ENCODE results near the gene CD44.

Gene CD44

DNA sequence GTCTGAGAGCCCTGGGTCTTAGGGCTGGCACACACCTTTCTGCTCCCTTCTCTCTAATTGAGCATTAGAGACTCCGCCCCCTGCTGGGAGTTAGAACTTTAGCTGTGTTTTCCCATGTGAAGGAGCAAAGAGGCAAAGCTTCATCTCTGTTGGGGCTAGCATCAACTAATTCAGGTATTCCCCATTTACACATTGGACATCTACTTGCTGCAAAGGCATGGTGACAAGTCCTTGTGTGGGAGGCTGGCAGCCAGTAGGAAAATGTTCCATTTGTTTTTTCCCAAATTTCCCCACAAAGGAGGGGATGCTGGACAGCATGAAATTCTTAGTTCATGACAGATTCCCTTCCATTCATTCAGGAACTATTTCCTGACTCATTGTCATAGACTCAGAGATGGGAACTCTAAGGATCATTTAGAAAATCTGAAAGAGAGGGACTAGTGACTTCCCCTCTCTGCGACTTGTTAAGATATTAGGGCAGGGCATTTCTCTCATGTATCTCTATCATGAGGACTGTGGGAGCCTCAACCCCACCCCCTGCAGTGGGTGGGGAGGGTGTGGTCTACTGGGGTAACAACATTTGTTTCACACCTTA lies 3.6 kb downstream of the CD44 start:
- H3K4me1 ChIP-seq (ENCODE audit: insufficient read depth, low read length) = peaks cover 53% of the 10 kb centered on the region
- peaks cover 5% of the 10 kb centered on the region for H3K36me3 ChIP-seq (ENCODE audit: insufficient read depth, low read length)
- H3K4me3 ChIP-seq (ENCODE audit: low read depth in 1 of 2, low read length in 2 of 2) = no peak overlapping the region
- no peaks in the 10 kb centered on the region for H3K27me3 ChIP-seq (ENCODE audit: control insufficient read depth in 1 of 2, insufficient read depth in 2 of 2, low read length in 2 of 2)
- H3K9ac ChIP-seq (ENCODE audit: low read length) = no peak overlapping the region
- H3K27ac ChIP-seq (ENCODE audit: low read depth, low read length) = no peak overlapping the region
- H3K9me3 ChIP-seq (ENCODE audit: low read length) = no peaks in the 10 kb centered on the region

DNA sequence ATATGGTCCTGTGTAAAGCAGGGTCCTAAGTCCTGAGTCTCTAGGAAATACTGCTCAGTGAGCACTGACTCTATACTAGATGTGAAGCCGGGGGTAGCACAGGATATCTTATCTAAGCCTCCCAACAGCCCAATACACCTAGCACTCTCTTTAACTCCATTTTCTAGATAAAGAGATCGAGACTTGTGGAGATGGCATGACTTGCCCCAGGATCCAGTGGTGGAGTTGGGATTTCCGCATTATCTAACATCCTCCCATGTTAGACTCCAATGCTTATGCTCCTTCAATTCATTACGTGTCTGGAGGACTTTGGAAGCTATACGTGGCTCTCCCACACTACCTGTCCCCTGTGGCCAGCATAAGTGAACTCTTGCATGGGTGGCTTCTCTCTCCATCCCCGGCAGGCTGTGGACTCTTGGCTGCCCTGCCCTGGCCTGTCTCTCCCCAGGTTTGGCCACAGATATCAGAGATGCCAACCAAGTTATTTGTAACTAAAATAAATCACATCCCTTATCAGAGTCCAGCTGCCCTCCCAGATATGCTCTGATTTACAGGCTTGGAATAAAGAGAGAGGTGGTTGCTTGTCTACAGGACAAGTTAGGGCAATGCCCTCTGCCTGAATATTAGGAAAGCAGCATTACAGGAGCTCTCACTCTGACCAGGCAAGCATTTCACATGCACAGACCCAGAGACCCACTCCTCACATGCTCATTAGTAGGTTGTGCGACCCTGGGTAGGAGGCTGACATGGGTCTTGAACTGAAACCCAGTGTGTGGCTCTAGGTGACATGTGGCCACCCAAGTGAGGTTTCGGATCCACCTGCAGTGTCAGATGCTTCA lies 4.5 kb downstream of the CD44 start:
- no peaks in the 10 kb centered on the region for H3K9me3 ChIP-seq (ENCODE audit: low read length)
- peaks cover 5% of the 10 kb centered on the region for H3K36me3 ChIP-seq (ENCODE audit: insufficient read depth, low read length)
- H3K27ac ChIP-seq (ENCODE audit: low read depth, low read length) = peak overlapping the region; percentile 24
- peak overlapping the region in 1 of 2 donors; percentile 4 for H3K4me3 ChIP-seq (ENCODE audit: low read depth in 1 of 2, low read length in 2 of 2)
- no peak overlapping the region for H3K9ac ChIP-seq (ENCODE audit: low read length)
- H3K4me1 ChIP-seq (ENCODE audit: insufficient read depth, low read length) = peaks cover 50% of the 10 kb centered on the region
- H3K27me3 ChIP-seq (ENCODE audit: control insufficient read depth in 1 of 2, insufficient read depth in 2 of 2, low read length in 2 of 2) = no peaks in the 10 kb centered on the region

GRCh38 chr11:35144136-35144741 lies 5.3 kb downstream of the CD44 start:
- H3K4me3 ChIP-seq (ENCODE audit: low read depth in 1 of 2, low read length in 2 of 2) = peak overlapping the region in 1 of 2 donors; percentile 4

GRCh38 chr11:35144806-35145205 lies 5.8 kb downstream of the CD44 start:
- Histone ChIP-seq H3K4me3 (ENCODE audit: low read depth in 1 of 2, low read length in 2 of 2) (no peak overlapping the region), H3K36me3 (ENCODE audit: insufficient read depth, low read length) (peaks cover 5% of the 10 kb centered on the region), H3K9ac (ENCODE audit: low read length) (no peak overlapping the region), H3K27ac (ENCODE audit: low read depth, low read length) (no peak overlapping the region), H3K27me3 (ENCODE audit: control insufficient read depth in 1 of 2, insufficient read depth in 2 of 2, low read length in 2 of 2) (no peaks in the 10 kb centered on the region), H3K4me1 (ENCODE audit: insufficient read depth, low read length) (peaks cover 61% of the 10 kb centered on the region), H3K9me3 (ENCODE audit: low read length) (no peaks in the 10 kb centered on the region)

More at GRCh38 chr11:35144136-35144741, 5.3 kb downstream of the CD44 start:
- H3K27ac ChIP-seq (ENCODE audit: low read depth, low read length) = no peak overlapping the region
- peaks cover 5% of the 10 kb centered on the region for H3K36me3 ChIP-seq (ENCODE audit: insufficient read depth, low read length)
- H3K27me3 ChIP-seq (ENCODE audit: control insufficient read depth in 1 of 2, insufficient read depth in 2 of 2, low read length in 2 of 2) = no peaks in the 10 kb centered on the region
- H3K9ac ChIP-seq (ENCODE audit: low read length) = no peak overlapping the region
- H3K9me3 ChIP-seq (ENCODE audit: low read length) = no peaks in the 10 kb centered on the region
- H3K4me1 ChIP-seq (ENCODE audit: insufficient read depth, low read length) = peaks cover 56% of the 10 kb centered on the region

- no peak overlapping the region for H3K27ac ChIP-seq (ENCODE audit: low read depth, low read length)
- H3K9me3 ChIP-seq (ENCODE audit: low read length) = no peaks in the 10 kb centered on the region
- H3K27me3 ChIP-seq (ENCODE audit: control insufficient read depth in 1 of 2, insufficient read depth in 2 of 2, low read length in 2 of 2) = no peaks in the 10 kb centered on the region
- peaks cover 5% of the 10 kb centered on the region for H3K36me3 ChIP-seq (ENCODE audit: insufficient read depth, low read length)
- H3K4me3 ChIP-seq (ENCODE audit: low read depth in 1 of 2, low read length in 2 of 2) = no peak overlapping the region
- H3K4me1 ChIP-seq (ENCODE audit: insufficient read depth, low read length) = peaks cover 61% of the 10 kb centered on the region
- no peak overlapping the region for H3K9ac ChIP-seq (ENCODE audit: low read length)
These were observed 6.3 kb downstream of the CD44 start for GRCh38 chr11:35145271-35145670.

- Histone ChIP-seq H3K9ac (ENCODE audit: low read length) (no peak overlapping the region), H3K4me1 (ENCODE audit: insufficient read depth, low read length) (peaks cover 53% of the 10 kb centered on the region), H3K27ac (ENCODE audit: low read depth, low read length) (no peak overlapping the region), H3K27me3 (ENCODE audit: control insufficient read depth in 1 of 2, insufficient read depth in 2 of 2, low read length in 2 of 2) (no peaks in the 10 kb centered on the region), H3K9me3 (ENCODE audit: low read length) (no peaks in the 10 kb centered on the region), H3K4me3 (ENCODE audit: low read depth in 1 of 2, low read length in 2 of 2) (no peak overlapping the region), H3K36me3 (ENCODE audit: insufficient read depth, low read length) (peaks cover 5% of the 10 kb centered on the region)
These were observed 7.1 kb downstream of the CD44 start for GRCh38 chr11:35146074-35146521.

DNA sequence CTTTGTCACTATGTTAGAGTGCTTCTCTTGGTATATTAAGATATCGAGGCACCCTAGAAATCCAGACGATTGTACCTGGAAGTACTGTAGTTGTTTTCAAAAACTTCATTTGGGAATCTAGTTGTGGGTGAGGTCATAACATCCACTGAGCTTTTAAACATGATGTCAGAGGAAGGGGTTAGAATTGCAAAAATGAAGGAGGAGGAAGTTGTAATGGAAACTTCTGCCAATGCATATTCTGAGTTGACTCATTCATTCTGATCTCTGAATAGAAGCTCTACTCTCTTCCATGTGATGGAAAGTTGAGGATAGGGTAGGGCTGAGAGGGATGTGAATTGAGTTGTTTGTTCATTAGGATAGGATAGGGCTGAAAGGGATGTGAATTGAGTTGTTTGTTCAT lies 7.7 kb downstream of the CD44 start:
- no peak overlapping the region for H3K4me3 ChIP-seq (ENCODE audit: low read depth in 1 of 2, low read length in 2 of 2)
- peaks cover 48% of the 10 kb centered on the region for H3K4me1 ChIP-seq (ENCODE audit: insufficient read depth, low read length)
- H3K36me3 ChIP-seq (ENCODE audit: insufficient read depth, low read length) = peaks cover 6% of the 10 kb centered on the region
- no peaks in the 10 kb centered on the region for H3K9me3 ChIP-seq (ENCODE audit: low read length)
- H3K27ac ChIP-seq (ENCODE audit: low read depth, low read length) = no peak overlapping the region
- no peaks in the 10 kb centered on the region for H3K27me3 ChIP-seq (ENCODE audit: control insufficient read depth in 1 of 2, insufficient read depth in 2 of 2, low read length in 2 of 2)
- H3K9ac ChIP-seq (ENCODE audit: low read length) = no peak overlapping the region

DNA sequence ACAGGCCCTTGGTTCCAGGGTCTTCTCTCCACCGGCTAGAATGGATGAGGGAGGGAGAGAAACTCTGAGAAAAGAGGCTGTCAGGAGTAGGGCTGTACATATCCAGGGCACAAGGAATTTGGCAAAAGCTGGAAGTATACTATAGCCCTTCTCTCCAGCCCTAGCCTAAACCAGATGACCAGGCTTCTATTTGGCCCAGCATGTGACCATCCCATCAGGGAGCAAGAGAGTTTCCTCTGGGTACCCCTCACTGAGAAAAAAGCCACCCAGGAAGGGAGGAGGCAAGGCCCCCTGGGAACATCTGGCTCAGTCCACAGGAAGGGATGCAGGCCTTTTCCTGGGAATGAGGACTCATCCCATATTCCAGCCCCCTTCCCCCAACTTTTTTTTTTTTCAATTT lies 8.3 kb downstream of the CD44 start:
- Histone ChIP-seq H3K27ac (ENCODE audit: low read depth, low read length) (no peak overlapping the region), H3K4me3 (ENCODE audit: low read depth in 1 of 2, low read length in 2 of 2) (no peak overlapping the region), H3K9me3 (ENCODE audit: low read length) (no peaks in the 10 kb centered on the region), H3K4me1 (ENCODE audit: insufficient read depth, low read length) (peaks cover 46% of the 10 kb centered on the region), H3K9ac (ENCODE audit: low read length) (no peak overlapping the region), H3K36me3 (ENCODE audit: insufficient read depth, low read length) (peaks cover 11% of the 10 kb centered on the region), H3K27me3 (ENCODE audit: control insufficient read depth in 1 of 2, insufficient read depth in 2 of 2, low read length in 2 of 2) (no peaks in the 10 kb centered on the region)

GRCh38 chr11:35148163-35148837 lies 9.3 kb downstream of the CD44 start:
- no peak overlapping the region for H3K27ac ChIP-seq (ENCODE audit: low read depth, low read length)
- H3K4me1 ChIP-seq (ENCODE audit: insufficient read depth, low read length) = peaks cover 38% of the 10 kb centered on the region
- no peaks in the 10 kb centered on the region for H3K9me3 ChIP-seq (ENCODE audit: low read length)
- H3K4me3 ChIP-seq (ENCODE audit: low read depth in 1 of 2, low read length in 2 of 2) = no peak overlapping the region
- H3K9ac ChIP-seq (ENCODE audit: low read length) = no peak overlapping the region
- no peaks in the 10 kb centered on the region for H3K27me3 ChIP-seq (ENCODE audit: control insufficient read depth in 1 of 2, insufficient read depth in 2 of 2, low read length in 2 of 2)
- H3K36me3 ChIP-seq (ENCODE audit: insufficient read depth, low read length) = peaks cover 11% of the 10 kb centered on the region

- Histone ChIP-seq H3K36me3 (ENCODE audit: insufficient read depth, low read length) (peaks cover 7% of the 10 kb centered on the region), H3K4me3 (ENCODE audit: low read depth in 1 of 2, low read length in 2 of 2) (no peak overlapping the region), H3K9ac (ENCODE audit: low read length) (no peak overlapping the region), H3K27ac (ENCODE audit: low read depth, low read length) (no peak overlapping the region), H3K9me3 (ENCODE audit: low read length) (no peaks in the 10 kb centered on the region), H3K4me1 (ENCODE audit: insufficient read depth, low read length) (peaks cover 17% of the 10 kb centered on the region), H3K27me3 (ENCODE audit: control insufficient read depth in 1 of 2, insufficient read depth in 2 of 2, low read length in 2 of 2) (no peaks in the 10 kb centered on the region)
These were observed 11.5 kb downstream of the CD44 start for GRCh38 chr11:35150454-35150853.

- Histone ChIP-seq H3K9ac (ENCODE audit: low read length) (no peak overlapping the region), H3K27ac (ENCODE audit: low read depth, low read length) (no peak overlapping the region), H3K4me3 (ENCODE audit: low read depth in 1 of 2, low read length in 2 of 2) (no peak overlapping the region), H3K4me1 (ENCODE audit: insufficient read depth, low read length) (peaks cover 21% of the 10 kb centered on the region), H3K9me3 (ENCODE audit: low read length) (no peaks in the 10 kb centered on the region), H3K36me3 (ENCODE audit: insufficient read depth, low read length) (peaks cover 7% of the 10 kb centered on the region), H3K27me3 (ENCODE audit: control insufficient read depth in 1 of 2, insufficient read depth in 2 of 2, low read length in 2 of 2) (no peaks in the 10 kb centered on the region)
These were observed 12.3 kb downstream of the CD44 start for GRCh38 chr11:35151241-35151640.
